H1 (cell line): Measurements from ENCODE around the gene FAIM2. TPM values are rescaled to one million over a fixed set of nuclear protein-coding genes. Genes with fewer than 3 reads are reported as not detected.

ENCODE experiments used
- CTCF ChIA-PET: fragments of 300-600 bp; sonication (Branson Sonifier 250); formaldehyde crosslinking; loops from one replicate; lab custom pipeline; 2021; ENCODE audit not compliant: partially characterized antibody; lab: Charles Lee
- POLR2A ChIA-PET: fragments of 300-600 bp; sonication (Branson Sonifier 250); formaldehyde crosslinking; loops from one replicate; lab custom pipeline; 2021; ENCODE audit warnings: inconsistent platforms; ENCODE audit not compliant: partially characterized antibody; lab: Charles Lee
- DNase-seq, 2 experiments: peaks; one replicate each; pipeline versions ENCODE4 v3.0.0 to v3.0.0-alpha.2; 2010 to 2022; ENCODE audit warnings: low spot score in 2 of 2, low read depth in 1 of 2, mixed read lengths in 1 of 2
- FAIRE-seq: peaks from 2 replicates; lab custom pipeline; 2011; peaks lifted over from hg19 to GRCh38; lab: Jason Lieb, UNC
- H2AFZ ChIP-seq: 2 replicates; pipeline ENCODE4 v1.8.1; 2012; ENCODE audit warnings: low read length, inconsistent platforms
- H2AK5ac ChIP-seq: 2 replicates; pipeline ENCODE4 v1.6.1; 2013; ENCODE audit warnings: low read depth, low read length
- H2BK120ac ChIP-seq: replicated peaks from 2 replicates; pipeline ENCODE3; 2013; ENCODE audit warnings: low read depth, low read length, inconsistent platforms
- H2BK12ac ChIP-seq: 2 replicates; pipeline ENCODE4 v1.6.1; 2013; ENCODE audit warnings: low read depth, low read length
- H2BK15ac ChIP-seq: 2 replicates; pipeline ENCODE4 v1.6.1; 2013; ENCODE audit warnings: low read length
- H2BK20ac ChIP-seq: 2 replicates; pipeline ENCODE4 v1.6.1; 2013; ENCODE audit warnings: low read length
- H2BK5ac ChIP-seq: 2 replicates; pipeline ENCODE4 v1.6.1; 2013; ENCODE audit warnings: low read depth, low read length
- H3K14ac ChIP-seq: 2 replicates; pipeline ENCODE4 v1.6.1; 2013; ENCODE audit warnings: inconsistent platforms; ENCODE audit not compliant: insufficient read length
- H3K18ac ChIP-seq: 2 replicates; pipeline ENCODE4 v1.6.1; 2013; ENCODE audit warnings: low read length; ENCODE audit errors: extremely low read depth
- H3K23ac ChIP-seq: 2 replicates; pipeline ENCODE4 v1.6.1; 2013; ENCODE audit warnings: inconsistent platforms; ENCODE audit not compliant: insufficient read length
- H3K23me2 ChIP-seq: 2 replicates; pipeline ENCODE4 v1.6.1; 2013; ENCODE audit warnings: low read depth, low read length
- H3K27ac ChIP-seq: 2 replicates; pipeline ENCODE4 v1.6.1; 2011; ENCODE audit warnings: low read depth, low read length, inconsistent platforms
- H3K27me3 ChIP-seq, 4 experiments: replicated peaks in 1 of 4; 1 replicate in 1 of 4; 2 replicates in 3 of 4; pipeline versions ENCODE4 v1.6.1 to v1.8.1; 2011 to 2013; ENCODE audit warnings: low read length in 3 of 4, mild to moderate bottlenecking in 3 of 4, inconsistent platforms in 2 of 4, mixed read lengths in 2 of 4, moderate library complexity in 1 of 4; ENCODE audit not compliant: control insufficient read depth in 3 of 4, insufficient read depth in 3 of 4; ENCODE audit errors: extremely low read depth in 1 of 4
- H3K36me3 ChIP-seq, 4 experiments: 2 replicates each; pipeline versions ENCODE4 v1.6.1 to v1.8.1; 2011 to 2013; ENCODE audit warnings: mild to moderate bottlenecking in 4 of 4, low read length in 3 of 4, moderate library complexity in 2 of 4, control low read depth in 1 of 4, inconsistent platforms in 1 of 4; ENCODE audit not compliant: insufficient read depth in 4 of 4, control insufficient read depth in 2 of 4
- H3K4ac ChIP-seq: replicated peaks from 2 replicates; pipeline ENCODE3; 2013; ENCODE audit warnings: low read length, low read depth, mixed read lengths, inconsistent platforms; ENCODE audit not compliant: insufficient read length
- H3K4me1 ChIP-seq, 4 experiments: replicated peaks in 1 of 4; 1 replicate in 1 of 4; 2 replicates in 3 of 4; pipeline versions ENCODE4 v1.6.1 to v1.8.1; 2011 to 2013; ENCODE audit warnings: low read length in 3 of 4, inconsistent platforms in 2 of 4, mixed read lengths in 1 of 4; ENCODE audit not compliant: insufficient read depth in 4 of 4, control insufficient read depth in 3 of 4
- H3K4me2 ChIP-seq, 2 experiments: 2 replicates each; pipeline versions ENCODE4 v1.6.1 to v1.8.1; 2011 to 2013; ENCODE audit warnings: low read depth in 2 of 2, low read length in 2 of 2, control low read depth in 1 of 2, inconsistent platforms in 1 of 2, mild to moderate bottlenecking in 1 of 2; ENCODE audit not compliant: insufficient read depth in 1 of 2
- H3K4me3 ChIP-seq, 4 experiments: fragments of 200-600, 300-600 bp in 1 of 4; sonication (generic), shearing (Covaris generic), sonication (Bioruptor Twin) in 1 of 4; 2 replicates each; pipeline versions ENCODE4 v1.5.1 to v1.8.1; 2011 to 2016; ENCODE audit warnings: low read length in 4 of 4, low read depth in 3 of 4, control low read depth in 2 of 4, inconsistent platforms in 2 of 4, mild to moderate bottlenecking in 2 of 4, mixed read lengths in 1 of 4, moderate library complexity in 1 of 4; ENCODE audit not compliant: insufficient read depth in 2 of 4; ENCODE audit errors: extremely low read depth in 1 of 4
- H3K56ac ChIP-seq: replicated peaks from 2 replicates; pipeline ENCODE3; 2013; ENCODE audit warnings: low read depth, mild to moderate bottlenecking, mixed read lengths, low read length, inconsistent platforms; ENCODE audit not compliant: insufficient read length
- H3K79me1 ChIP-seq: 2 replicates; pipeline ENCODE4 v1.6.1; 2013; ENCODE audit warnings: low read depth, low read length, control low read depth
- H3K79me2 ChIP-seq, 2 experiments: 2 replicates each; pipeline versions ENCODE4 v1.6.1 to v1.8.1; 2012 to 2013; ENCODE audit warnings: low read length in 2 of 2, mild to moderate bottlenecking in 2 of 2, inconsistent platforms in 1 of 2; ENCODE audit not compliant: insufficient read depth in 2 of 2, control insufficient read depth in 1 of 2
- H3K9ac ChIP-seq, 4 experiments: replicated peaks in 1 of 4; 1 replicate in 1 of 4; 2 replicates in 3 of 4; pipeline versions ENCODE4 v1.6.1 to v1.8.1; 2011 to 2013; ENCODE audit warnings: low read depth in 3 of 4, low read length in 3 of 4, control low read depth in 2 of 4, mild to moderate bottlenecking in 2 of 4, moderate library complexity in 2 of 4, inconsistent platforms in 1 of 4; ENCODE audit errors: extremely low read depth in 1 of 4
- H3K9me3 ChIP-seq, 2 experiments: 2 replicates each; pipeline versions ENCODE4 v1.6.1 to v1.8.1; 2012 to 2013; ENCODE audit warnings: mild to moderate bottlenecking in 2 of 2, moderate library complexity in 2 of 2, control low read depth in 1 of 2, inconsistent platforms in 1 of 2, low read depth in 1 of 2, low read length in 1 of 2, mixed read lengths in 1 of 2; ENCODE audit not compliant: insufficient read depth in 2 of 2
- H4K20me1 ChIP-seq, 2 experiments: replicated peaks in 1 of 2; 2 replicates each; pipeline versions ENCODE3 to v1.8.1; 2011 to 2013; ENCODE audit warnings: inconsistent platforms in 2 of 2, low read length in 2 of 2, mild to moderate bottlenecking in 1 of 2; ENCODE audit not compliant: insufficient read depth in 2 of 2, control insufficient read depth in 1 of 2
- H4K5ac ChIP-seq: 2 replicates; pipeline ENCODE4 v1.6.1; 2013; ENCODE audit warnings: low read length, low read depth, mixed read lengths, inconsistent platforms; ENCODE audit not compliant: insufficient read length
- H4K8ac ChIP-seq: 2 replicates; pipeline ENCODE4 v1.8.0; 2013; ENCODE audit warnings: mild to moderate bottlenecking, moderate library complexity, low read length, inconsistent platforms; ENCODE audit not compliant: insufficient read depth; ENCODE audit errors: extremely low read depth
- H4K91ac ChIP-seq: replicated peaks from 2 replicates; pipeline ENCODE3; 2013; ENCODE audit warnings: low read length, mixed read lengths, inconsistent platforms; ENCODE audit not compliant: insufficient read length
- ATF2 ChIP-seq: IDR thresholded peaks from 2 replicates; pipeline ENCODE4 v1.6.1; 2012; ENCODE audit warnings: low read length, inconsistent platforms
- CREB1 ChIP-seq: IDR thresholded peaks from 2 replicates; pipeline ENCODE4 v1.6.1; 2012; ENCODE audit warnings: inconsistent platforms
- EP300 ChIP-seq, 2 experiments: IDR thresholded peaks; 1 replicate in 1 of 2; 2 replicates in 1 of 2; pipeline ENCODE4 v1.6.1; 2011 to 2012; ENCODE audit warnings: low read depth in 2 of 2, low read length in 2 of 2, mild to moderate bottlenecking in 2 of 2, borderline replicate concordance in 1 of 2, inconsistent platforms in 1 of 2, moderate library complexity in 1 of 2
- EZH2 ChIP-seq: fragments of 200-600 bp; sonication (generic); IDR thresholded peaks from 2 replicates; pipeline ENCODE4 v1.7.1; 2012; ENCODE audit warnings: low read depth, mild to moderate bottlenecking, moderate library complexity, low read length, inconsistent platforms; ENCODE audit not compliant: severe bottlenecking
- RNF2 ChIP-seq: fragments of 200-900, 300-1000 bp; sonication (generic); IDR thresholded peaks from 2 replicates; pipeline ENCODE4 v1.7.1; 2016; ENCODE audit warnings: borderline replicate concordance, low read depth, mild to moderate bottlenecking, antibody characterized with exemption, low read length; ENCODE audit not compliant: poor library complexity, severe bottlenecking; ENCODE audit errors: missing control alignments
- RXRA ChIP-seq: IDR thresholded peaks from 2 replicates; pipeline ENCODE4 v1.6.1; 2011; ENCODE audit warnings: low read depth, mild to moderate bottlenecking, low read length, moderate library complexity; ENCODE audit not compliant: insufficient read depth
- SP2 ChIP-seq: IDR thresholded peaks from 2 replicates; pipeline ENCODE4 v1.6.1; 2012; ENCODE audit warnings: mild to moderate bottlenecking, low read length, inconsistent platforms
- SP4 ChIP-seq: IDR thresholded peaks from 2 replicates; pipeline ENCODE4 v1.6.1; 2012; ENCODE audit warnings: low read length, inconsistent platforms
- TCF12 ChIP-seq: IDR thresholded peaks from 2 replicates; pipeline ENCODE4 v1.6.1; 2011; ENCODE audit warnings: low read depth, mild to moderate bottlenecking, low read length
- YY1 ChIP-seq: IDR thresholded peaks from 2 replicates; pipeline ENCODE4 v1.6.1; 2011; ENCODE audit warnings: low read depth, mild to moderate bottlenecking, low read length
- whole genome bisulfite sequencing, 2 experiments: shearing (Covaris generic) in 1 of 2; methylation state at CpG; one replicate each; pipeline versions ENCODE4 v1.1.6 to v1.1.7; 2013 to 2015; ENCODE audit warnings: low lambda C conversion rate in 2 of 2, mixed read lengths in 2 of 2, inconsistent platforms in 1 of 2, low coverage in 1 of 2, missing lambda C conversion rate in 1 of 2; ENCODE audit not compliant: insufficient replicate concordance in 2 of 2, insufficient coverage in 1 of 2, insufficient read length in 1 of 2; ENCODE audit errors: extremely low coverage in 1 of 2, missing lambda C conversion rate in 1 of 2; 5-methylcytosine and 5-hydroxymethylcytosine counted together
- polyA plus RNA-seq, 7 experiments: library from polyadenylated mRNA; depleted of rRNA in 3 of 7; stranded (reverse) in 5 of 7; unstranded in 2 of 7; fragments of >200 nt in 5 of 7; fragments of 200-250 nt in 2 of 7; gene quantifications; 1 replicate in 5 of 7; 2 replicates in 1 of 7; 4 replicates in 1 of 7; pipeline versions ENCODE4 v1.2.1 to v1.2.3, GENCODE V29; 2011 to 2013; ENCODE audit warnings: missing spikeins in 2 of 7, mixed read lengths in 2 of 7
- total RNA-seq: library from RNA; stranded (reverse); fragmentation: NEBNext Ultra II Directional; extraction: Animal tissue kit (Norgen Biotek cat#: 25700); gene quantifications from 2 replicates; pipeline ENCODE4 v1.2.1, GENCODE V29; 2021

Gene FAIM2
- total and polyA plus RNA-seq, 2 of the 8 experiments (the other 6 are each of a cell fraction or from before 2014, with no cell fraction given) = 0.89 to 1.3 TPM

DNA sequence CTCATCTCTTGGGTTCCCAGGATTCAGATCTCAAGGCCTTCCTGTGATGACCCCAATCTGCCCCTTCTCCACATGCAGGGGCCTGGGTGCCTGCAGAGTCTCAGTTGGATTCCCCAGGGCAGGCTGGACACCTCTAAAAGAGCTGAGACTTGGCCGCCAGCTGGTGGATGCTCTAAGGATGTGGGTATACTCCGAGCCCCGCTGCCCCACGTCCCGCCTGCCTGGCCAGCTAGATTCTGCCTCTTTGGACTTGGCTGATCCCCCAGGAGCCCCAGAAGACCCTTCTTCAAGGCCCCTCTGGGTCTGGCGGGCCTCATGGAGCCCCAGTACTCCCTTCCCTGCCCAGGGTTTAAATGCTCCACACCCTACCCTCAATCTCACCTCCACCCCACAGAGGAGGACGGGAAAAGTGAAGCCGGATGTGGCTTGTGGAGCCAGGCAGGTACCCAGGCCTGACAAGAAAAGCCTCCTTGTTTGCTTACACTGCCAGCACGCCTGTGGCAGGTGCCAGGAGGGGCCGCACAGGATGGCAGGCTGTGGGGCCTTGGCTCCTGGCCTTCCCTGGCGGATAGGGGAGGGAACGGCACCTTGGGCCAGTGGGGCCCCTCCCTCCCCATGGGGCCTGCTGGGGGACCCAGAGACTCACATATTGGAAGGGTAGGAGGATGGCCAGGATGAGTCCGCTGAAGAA, 15.1 kb downstream of the FAIM2 start:
- Histone ChIP-seq H3K56ac (no peak overlapping the region), H4K5ac (no peak overlapping the region), H3K23me2 (no peaks in the 10 kb centered on the region; the same call in 1 of the 2 replicates), H4K91ac (peak overlapping the region; percentile 10), H3K9ac (no peak overlapping the region), H3K4me1 (peaks cover 0 to 16% (median 6%) of the 10 kb centered on the region in 4 experiments; a peak in 6 of 7 replicates), H2BK5ac (no peak overlapping the region), H3K36me3 (no peaks in the 10 kb centered on the region), H4K8ac (no peak overlapping the region), H3K23ac (no peak overlapping the region), H2AFZ (no peak overlapping the region), H2BK120ac (no peak overlapping the region), H3K18ac (no peak overlapping the region), H3K27me3 (no peaks in the 10 kb centered on the region), H3K9me3 (no peaks in the 10 kb centered on the region), H2AK5ac (no peak overlapping the region), H4K20me1 (no peaks in the 10 kb centered on the region), H2BK12ac (no peak overlapping the region), H3K4ac (no peak overlapping the region), H3K14ac (no peak overlapping the region), H3K79me2 (no peaks in the 10 kb centered on the region), H2BK20ac (no peak overlapping the region), H2BK15ac (no peak overlapping the region), H3K4me3 (no peak overlapping the region), H3K79me1 (no peaks in the 10 kb centered on the region; the same call in 1 of the 2 replicates), H3K27ac (no peak overlapping the region), H3K4me2 (no peak overlapping the region)
- DNase-seq = no peak
- POLR2A ChIA-PET = interaction anchor here (2.0 kb wide), 1 partner anchor 12 kb away, joined by 8 read pairs; no protein-coding TSS in a partner anchor
- FAIRE-seq = no peak
- 87% methylated on average over 13 of the region's 13 CpGs; no CpG with 5 or more reads in 1 of the 2 experiments for WGBS, 2 experiments
- CTCF ChIA-PET = interaction anchor here (0.6 to 4.3 kb wide), 11 partner anchors 13 to 188 kb away, joined by 3 to 16 read pairs (median 4); no protein-coding TSS in a partner anchor
- TF ChIP-seq CREB1 = no peak
- no peak for TF ChIP-seq SP4
- TF ChIP-seq RNF2 = no peak
- no peak for TF ChIP-seq YY1
- TF ChIP-seq ATF2 = no peak
- TF ChIP-seq TCF12 = no peak
- TF ChIP-seq EZH2 = no peak
- TF ChIP-seq SP2 = no peak
- no peak for TF ChIP-seq RXRA
- TF ChIP-seq EP300 (IDR thresholded peaks at IDR 0.05; ENCODE audit: borderline replicate concordance in 1 of 2, low read depth in 2 of 2, low read length in 2 of 2) = no peak
